ENCODE data around the gene FIGN. TPM values are rescaled to one million over a fixed set of nuclear protein-coding genes. Genes with fewer than 3 reads are reported as not detected.

Gene FIGN
- total and polyA plus RNA-seq, 2 of the 8 experiments (the other 6 are each of a cell fraction or from before 2014, with no cell fraction given): 5.0 to 22.8 TPM

DNA sequence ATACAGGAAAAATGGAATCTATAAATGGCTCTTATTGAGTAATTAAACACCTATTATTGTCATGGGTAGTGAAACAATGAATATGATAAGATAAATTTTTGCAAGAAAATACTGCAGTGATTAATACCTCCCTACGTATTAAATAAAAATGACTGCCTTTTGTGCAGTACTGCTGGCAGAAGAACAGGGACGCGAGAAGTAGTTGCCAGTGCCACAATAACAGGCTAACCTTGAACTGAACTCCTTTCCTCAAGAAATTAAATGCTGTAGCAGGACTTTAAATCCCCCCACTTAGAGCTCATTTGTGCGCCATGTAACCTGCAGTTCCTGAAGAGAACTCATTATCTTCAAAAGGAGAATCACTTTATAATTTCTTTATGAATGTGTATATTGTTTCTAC lies 24.6 kb downstream of the FIGN start (continued):
- TF ChIP-seq, protein P1, sequence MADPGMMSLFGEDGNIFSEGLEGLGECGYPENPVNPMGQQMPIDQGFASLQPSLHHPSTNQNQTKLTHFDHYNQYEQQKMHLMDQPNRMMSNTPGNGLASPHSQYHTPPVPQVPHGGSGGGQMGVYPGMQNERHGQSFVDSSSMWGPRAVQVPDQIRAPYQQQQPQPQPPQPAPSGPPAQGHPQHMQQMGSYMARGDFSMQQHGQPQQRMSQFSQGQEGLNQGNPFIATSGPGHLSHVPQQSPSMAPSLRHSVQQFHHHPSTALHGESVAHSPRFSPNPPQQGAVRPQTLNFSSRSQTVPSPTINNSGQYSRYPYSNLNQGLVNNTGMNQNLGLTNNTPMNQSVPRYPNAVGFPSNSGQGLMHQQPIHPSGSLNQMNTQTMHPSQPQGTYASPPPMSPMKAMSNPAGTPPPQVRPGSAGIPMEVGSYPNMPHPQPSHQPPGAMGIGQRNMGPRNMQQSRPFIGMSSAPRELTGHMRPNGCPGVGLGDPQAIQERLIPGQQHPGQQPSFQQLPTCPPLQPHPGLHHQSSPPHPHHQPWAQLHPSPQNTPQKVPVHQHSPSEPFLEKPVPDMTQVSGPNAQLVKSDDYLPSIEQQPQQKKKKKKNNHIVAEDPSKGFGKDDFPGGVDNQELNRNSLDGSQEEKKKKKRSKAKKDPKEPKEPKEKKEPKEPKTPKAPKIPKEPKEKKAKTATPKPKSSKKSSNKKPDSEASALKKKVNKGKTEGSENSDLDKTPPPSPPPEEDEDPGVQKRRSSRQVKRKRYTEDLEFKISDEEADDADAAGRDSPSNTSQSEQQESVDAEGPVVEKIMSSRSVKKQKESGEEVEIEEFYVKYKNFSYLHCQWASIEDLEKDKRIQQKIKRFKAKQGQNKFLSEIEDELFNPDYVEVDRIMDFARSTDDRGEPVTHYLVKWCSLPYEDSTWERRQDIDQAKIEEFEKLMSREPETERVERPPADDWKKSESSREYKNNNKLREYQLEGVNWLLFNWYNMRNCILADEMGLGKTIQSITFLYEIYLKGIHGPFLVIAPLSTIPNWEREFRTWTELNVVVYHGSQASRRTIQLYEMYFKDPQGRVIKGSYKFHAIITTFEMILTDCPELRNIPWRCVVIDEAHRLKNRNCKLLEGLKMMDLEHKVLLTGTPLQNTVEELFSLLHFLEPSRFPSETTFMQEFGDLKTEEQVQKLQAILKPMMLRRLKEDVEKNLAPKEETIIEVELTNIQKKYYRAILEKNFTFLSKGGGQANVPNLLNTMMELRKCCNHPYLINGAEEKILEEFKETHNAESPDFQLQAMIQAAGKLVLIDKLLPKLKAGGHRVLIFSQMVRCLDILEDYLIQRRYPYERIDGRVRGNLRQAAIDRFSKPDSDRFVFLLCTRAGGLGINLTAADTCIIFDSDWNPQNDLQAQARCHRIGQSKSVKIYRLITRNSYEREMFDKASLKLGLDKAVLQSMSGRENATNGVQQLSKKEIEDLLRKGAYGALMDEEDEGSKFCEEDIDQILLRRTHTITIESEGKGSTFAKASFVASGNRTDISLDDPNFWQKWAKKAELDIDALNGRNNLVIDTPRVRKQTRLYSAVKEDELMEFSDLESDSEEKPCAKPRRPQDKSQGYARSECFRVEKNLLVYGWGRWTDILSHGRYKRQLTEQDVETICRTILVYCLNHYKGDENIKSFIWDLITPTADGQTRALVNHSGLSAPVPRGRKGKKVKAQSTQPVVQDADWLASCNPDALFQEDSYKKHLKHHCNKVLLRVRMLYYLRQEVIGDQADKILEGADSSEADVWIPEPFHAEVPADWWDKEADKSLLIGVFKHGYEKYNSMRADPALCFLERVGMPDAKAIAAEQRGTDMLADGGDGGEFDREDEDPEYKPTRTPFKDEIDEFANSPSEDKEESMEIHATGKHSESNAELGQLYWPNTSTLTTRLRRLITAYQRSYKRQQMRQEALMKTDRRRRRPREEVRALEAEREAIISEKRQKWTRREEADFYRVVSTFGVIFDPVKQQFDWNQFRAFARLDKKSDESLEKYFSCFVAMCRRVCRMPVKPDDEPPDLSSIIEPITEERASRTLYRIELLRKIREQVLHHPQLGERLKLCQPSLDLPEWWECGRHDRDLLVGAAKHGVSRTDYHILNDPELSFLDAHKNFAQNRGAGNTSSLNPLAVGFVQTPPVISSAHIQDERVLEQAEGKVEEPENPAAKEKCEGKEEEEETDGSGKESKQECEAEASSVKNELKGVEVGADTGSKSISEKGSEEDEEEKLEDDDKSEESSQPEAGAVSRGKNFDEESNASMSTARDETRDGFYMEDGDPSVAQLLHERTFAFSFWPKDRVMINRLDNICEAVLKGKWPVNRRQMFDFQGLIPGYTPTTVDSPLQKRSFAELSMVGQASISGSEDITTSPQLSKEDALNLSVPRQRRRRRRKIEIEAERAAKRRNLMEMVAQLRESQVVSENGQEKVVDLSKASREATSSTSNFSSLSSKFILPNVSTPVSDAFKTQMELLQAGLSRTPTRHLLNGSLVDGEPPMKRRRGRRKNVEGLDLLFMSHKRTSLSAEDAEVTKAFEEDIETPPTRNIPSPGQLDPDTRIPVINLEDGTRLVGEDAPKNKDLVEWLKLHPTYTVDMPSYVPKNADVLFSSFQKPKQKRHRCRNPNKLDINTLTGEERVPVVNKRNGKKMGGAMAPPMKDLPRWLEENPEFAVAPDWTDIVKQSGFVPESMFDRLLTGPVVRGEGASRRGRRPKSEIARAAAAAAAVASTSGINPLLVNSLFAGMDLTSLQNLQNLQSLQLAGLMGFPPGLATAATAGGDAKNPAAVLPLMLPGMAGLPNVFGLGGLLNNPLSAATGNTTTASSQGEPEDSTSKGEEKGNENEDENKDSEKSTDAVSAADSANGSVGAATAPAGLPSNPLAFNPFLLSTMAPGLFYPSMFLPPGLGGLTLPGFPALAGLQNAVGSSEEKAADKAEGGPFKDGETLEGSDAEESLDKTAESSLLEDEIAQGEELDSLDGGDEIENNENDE (IDR thresholded peaks at IDR 0.05; ENCODE audit: insufficient replicate concordance, low read length): no peak
- no peak for TF ChIP-seq ZNF274 (IDR thresholded peaks at IDR 0.05; ENCODE audit: borderline replicate concordance, extremely low read depth, low read length)
- no peak for TF ChIP-seq KDM1A (IDR thresholded peaks at IDR 0.05; ENCODE audit: borderline replicate concordance, low read length)

Data from H1 (cell line).